Hepatic stellate cell (primary cell): ENCODE measurements around the gene PKD1L1.
"Not testable (repeated sequence)": the region's sequence is repeated elsewhere in the genome, so short reads cannot be mapped to it uniquely, and the experiment has no call there.

Experiments
- DNase-seq: peaks from one replicate; pipeline ENCODE4 v3.0.0; 2011; ENCODE audit warnings: low spot score

The PKD1L1 gene

GRCh38 chr7:47937711-47938573, 10.3 kb downstream of the PKD1L1 start:
- DNase-seq = no peak

GRCh38 chr7:47937065-47937687, 11.1 kb downstream of the PKD1L1 start:
- DNase-seq = no peak

- DNase-seq = no peak
Observed at GRCh38 chr7:47936323-47936722, 11.9 kb downstream of the PKD1L1 start.

- DNase-seq = no peak
Observed at GRCh38 chr7:47935336-47935735, 12.9 kb downstream of the PKD1L1 start.

GRCh38 chr7:47934831-47935230, 13.4 kb downstream of the PKD1L1 start:
- DNase-seq = no peak

- DNase-seq = no peak
Observed at GRCh38 chr7:47933215-47933614, 15.1 kb downstream of the PKD1L1 start.

GRCh38 chr7:47932466-47933037, 15.7 kb downstream of the PKD1L1 start:
- DNase-seq = no peak

- DNase-seq = peak; percentile 27
Observed at GRCh38 chr7:47932016-47932415, 16.2 kb downstream of the PKD1L1 start.

GRCh38 chr7:47931005-47932004, 17.0 kb downstream of the PKD1L1 start:
- DNase-seq = no peak

GRCh38 chr7:47924266-47924665, 24.0 kb downstream of the PKD1L1 start:
- no peak for DNase-seq

- not testable (repeated sequence) for DNase-seq
Observed at GRCh38 chr7:47923081-47923875, 25.0 kb downstream of the PKD1L1 start.

- not testable (repeated sequence) for DNase-seq
Observed at GRCh38 chr7:47916514-47916913, 31.8 kb downstream of the PKD1L1 start.

- no peak for DNase-seq
Observed at GRCh38 chr7:47915616-47915976, 32.7 kb downstream of the PKD1L1 start.

GRCh38 chr7:47914717-47915615, 33.3 kb downstream of the PKD1L1 start:
- DNase-seq = peak; percentile 69

GRCh38 chr7:47912332-47912731, 35.9 kb downstream of the PKD1L1 start:
- DNase-seq = no peak

- no peak for DNase-seq
Observed at GRCh38 chr7:47908720-47909119, 39.5 kb downstream of the PKD1L1 start.

- DNase-seq = no peak
Observed at GRCh38 chr7:47907981-47908616, 40.2 kb downstream of the PKD1L1 start.

GRCh38 chr7:47906883-47907282, 41.4 kb downstream of the PKD1L1 start:
- DNase-seq = no peak

- DNase-seq = no peak
Observed at GRCh38 chr7:47905076-47905920, 43.0 kb downstream of the PKD1L1 start.
